Hepatocyte (in vitro differentiated cells): Measurements from ENCODE around the gene DDR1.

Source experiments
- CTCF ChIP-seq: fragments of 200-600 bp; sonication (generic); IDR thresholded peaks from 2 replicates; pipeline ENCODE4 v1.5.1; 2016; ENCODE audit warnings: antibody characterized with exemption, mild to moderate bottlenecking; ENCODE audit not compliant: poor library complexity
- EZH2phosphoT487 ChIP-seq: fragments of 200-600 bp; sonication (generic); IDR thresholded peaks from one replicate; pipeline ENCODE4 v1.6.1; 2018; ENCODE audit warnings: antibody characterized with exemption, mild to moderate bottlenecking, low read depth, moderate library complexity; ENCODE audit not compliant: unreplicated experiment, severe bottlenecking

- TF ChIP-seq CTCF (no peak), EZH2phosphoT487 (no peak)
Observed at GRCh38 chr6:30880698-30881252, 3.5 kb upstream of the DDR1 start.
